ENCODE results near the gene LARGE1. TPM values are rescaled to one million over a fixed set of nuclear protein-coding genes. Genes with fewer than 3 reads are reported as not detected.
"Not testable (repeated sequence)": the region's sequence is repeated elsewhere in the genome, so short reads cannot be mapped to it uniquely, and the experiment has no call there.

Gene LARGE1
- polyA plus RNA-seq, 1 donor, result 17.8 TPM

GRCh38 chr22:33461245-33461644 lies 459.0 kb downstream of the LARGE1 start:
- DNase-seq, result peak; percentile 44 to 71
- WGBS (ENCODE audit: insufficient coverage, low lambda C conversion rate), result no CpG with 5 or more reads among the region's 1 CpG
- H3K27ac ChIP-seq (ENCODE audit: low read length), result peak overlapping the region; percentile 62

DNA sequence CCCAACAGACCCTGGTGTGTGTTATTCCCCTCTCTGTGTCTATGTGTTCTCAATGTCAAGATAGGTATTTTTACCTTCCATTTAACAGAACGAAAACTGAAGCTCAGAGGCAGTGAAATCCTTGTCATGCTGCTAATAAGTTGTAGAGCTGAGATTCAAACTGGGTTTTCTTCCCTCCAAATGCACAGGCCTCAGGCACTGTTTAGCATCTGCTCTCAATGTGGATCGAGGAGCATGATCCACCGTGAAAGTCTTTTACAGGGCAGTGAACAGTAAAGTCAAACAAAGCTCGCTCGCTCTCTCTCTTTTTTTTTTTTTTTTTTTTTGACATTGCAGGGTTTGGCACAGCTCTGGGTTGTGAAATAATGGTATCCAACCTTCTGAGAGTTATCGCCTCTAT lies 461.1 kb downstream of the LARGE1 start:
- Histone ChIP-seq H3K9me3 (ENCODE audit: control insufficient read depth, low read depth, low read length) (no peaks in the 10 kb centered on the region), H3K27me3 (ENCODE audit: control insufficient read depth, insufficient read depth, low read length) (no peaks in the 10 kb centered on the region), H3K4me1 (ENCODE audit: control insufficient read depth, insufficient read depth, low read length) (peaks cover 5% of the 10 kb centered on the region), H3K27ac (ENCODE audit: low read length) (no peak overlapping the region), H3K36me3 (ENCODE audit: control insufficient read depth, insufficient read depth, low read length) (no peaks in the 10 kb centered on the region), H3K4me3 (ENCODE audit: low read length) (no peak overlapping the region)
- no CpG with 5 or more reads among the region's 6 CpGs for WGBS (ENCODE audit: insufficient coverage, low lambda C conversion rate)
- DNase-seq, result no peak

More at GRCh38 chr22:33461245-33461644, 459.0 kb downstream of the LARGE1 start:
- H3K27me3 ChIP-seq (ENCODE audit: control insufficient read depth, insufficient read depth, low read length); H3K4me3 ChIP-seq (ENCODE audit: low read length); H3K4me1 ChIP-seq (ENCODE audit: control insufficient read depth, insufficient read depth, low read length); H3K9me3 ChIP-seq (ENCODE audit: control insufficient read depth, low read depth, low read length); H3K36me3 ChIP-seq (ENCODE audit: control insufficient read depth, insufficient read depth, low read length): not testable (repeated sequence)

- H3K27ac ChIP-seq (ENCODE audit: low read length), result no peak overlapping the region
- H3K27me3 ChIP-seq (ENCODE audit: control insufficient read depth, insufficient read depth, low read length), result no peaks in the 10 kb centered on the region
- WGBS (ENCODE audit: insufficient coverage, low lambda C conversion rate), result no CpG with 5 or more reads among the region's 1 CpG
- peaks cover 5% of the 10 kb centered on the region for H3K4me1 ChIP-seq (ENCODE audit: control insufficient read depth, insufficient read depth, low read length)
- H3K4me3 ChIP-seq (ENCODE audit: low read length), result no peak overlapping the region
- H3K9me3 ChIP-seq (ENCODE audit: control insufficient read depth, low read depth, low read length), result no peaks in the 10 kb centered on the region
- no peaks in the 10 kb centered on the region for H3K36me3 ChIP-seq (ENCODE audit: control insufficient read depth, insufficient read depth, low read length)
- DNase-seq, result no peak
These were observed 463.8 kb downstream of the LARGE1 start for GRCh38 chr22:33456511-33456910.

GRCh38 chr22:33455036-33455435 lies 465.2 kb downstream of the LARGE1 start:
- no peaks in the 10 kb centered on the region for H3K9me3 ChIP-seq (ENCODE audit: control insufficient read depth, low read depth, low read length)

GRCh38 chr22:33451866-33452469 lies 468.3 kb downstream of the LARGE1 start:
- no peaks in the 10 kb centered on the region for H3K4me1 ChIP-seq (ENCODE audit: control insufficient read depth, insufficient read depth, low read length)
- H3K9me3 ChIP-seq (ENCODE audit: control insufficient read depth, low read depth, low read length), result no peaks in the 10 kb centered on the region
- H3K27me3 ChIP-seq (ENCODE audit: control insufficient read depth, insufficient read depth, low read length), result no peaks in the 10 kb centered on the region
- no peak for DNase-seq
- H3K4me3 ChIP-seq (ENCODE audit: low read length), result no peak overlapping the region
- H3K27ac ChIP-seq (ENCODE audit: low read length), result no peak overlapping the region
- no peaks in the 10 kb centered on the region for H3K36me3 ChIP-seq (ENCODE audit: control insufficient read depth, insufficient read depth, low read length)
- 88% methylated on average over 5 of the region's 6 CpGs for WGBS (ENCODE audit: insufficient coverage, low lambda C conversion rate)

More at GRCh38 chr22:33455036-33455435, 465.2 kb downstream of the LARGE1 start:
- no peak for DNase-seq
- no CpG with 5 or more reads among the region's 1 CpG for WGBS (ENCODE audit: insufficient coverage, low lambda C conversion rate)
- Histone ChIP-seq H3K27me3 (ENCODE audit: control insufficient read depth, insufficient read depth, low read length) (no peaks in the 10 kb centered on the region), H3K36me3 (ENCODE audit: control insufficient read depth, insufficient read depth, low read length) (no peaks in the 10 kb centered on the region), H3K4me3 (ENCODE audit: low read length) (no peak overlapping the region), H3K4me1 (ENCODE audit: control insufficient read depth, insufficient read depth, low read length) (peaks cover 4% of the 10 kb centered on the region), H3K27ac (ENCODE audit: low read length) (no peak overlapping the region)

GRCh38 chr22:33450756-33451155 lies 469.5 kb downstream of the LARGE1 start:
- no peaks in the 10 kb centered on the region for H3K9me3 ChIP-seq (ENCODE audit: control insufficient read depth, low read depth, low read length)
- H3K36me3 ChIP-seq (ENCODE audit: control insufficient read depth, insufficient read depth, low read length), result no peaks in the 10 kb centered on the region
- no peaks in the 10 kb centered on the region for H3K27me3 ChIP-seq (ENCODE audit: control insufficient read depth, insufficient read depth, low read length)
- no peak overlapping the region for H3K4me3 ChIP-seq (ENCODE audit: low read length)
- no peaks in the 10 kb centered on the region for H3K4me1 ChIP-seq (ENCODE audit: control insufficient read depth, insufficient read depth, low read length)
- no CpG with 5 or more reads among the region's 6 CpGs for WGBS (ENCODE audit: insufficient coverage, low lambda C conversion rate)
- no peak for DNase-seq
- no peak overlapping the region for H3K27ac ChIP-seq (ENCODE audit: low read length)

DNA sequence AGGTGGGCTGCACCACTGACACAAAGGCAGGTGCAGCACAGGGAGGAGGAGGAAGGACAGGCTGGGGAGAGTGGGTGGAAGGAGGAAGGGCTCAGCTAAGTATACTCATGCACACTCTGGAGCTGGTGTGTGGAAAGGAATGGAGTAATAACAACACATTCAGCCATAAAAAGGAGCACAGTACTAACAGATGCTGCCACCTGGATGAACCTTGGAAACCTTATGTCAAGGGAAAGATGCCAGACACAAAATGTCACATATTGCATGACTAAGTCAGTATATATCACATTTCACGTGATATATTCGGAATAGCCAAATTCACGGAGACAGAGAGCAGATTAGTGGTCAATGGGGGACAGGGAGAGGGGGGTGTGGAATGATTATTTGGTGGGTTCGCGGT lies 472.5 kb downstream of the LARGE1 start:
- H3K27ac ChIP-seq (ENCODE audit: low read length), result no peak overlapping the region
- no peaks in the 10 kb centered on the region for H3K4me1 ChIP-seq (ENCODE audit: control insufficient read depth, insufficient read depth, low read length)
- H3K4me3 ChIP-seq (ENCODE audit: low read length), result no peak overlapping the region
- WGBS (ENCODE audit: insufficient coverage, low lambda C conversion rate), result 100% methylated on average over 2 of the region's 5 CpGs
- no peaks in the 10 kb centered on the region for H3K36me3 ChIP-seq (ENCODE audit: control insufficient read depth, insufficient read depth, low read length)
- no peaks in the 10 kb centered on the region for H3K27me3 ChIP-seq (ENCODE audit: control insufficient read depth, insufficient read depth, low read length)
- no peaks in the 10 kb centered on the region for H3K9me3 ChIP-seq (ENCODE audit: control insufficient read depth, low read depth, low read length)
- DNase-seq, result no peak

DNA sequence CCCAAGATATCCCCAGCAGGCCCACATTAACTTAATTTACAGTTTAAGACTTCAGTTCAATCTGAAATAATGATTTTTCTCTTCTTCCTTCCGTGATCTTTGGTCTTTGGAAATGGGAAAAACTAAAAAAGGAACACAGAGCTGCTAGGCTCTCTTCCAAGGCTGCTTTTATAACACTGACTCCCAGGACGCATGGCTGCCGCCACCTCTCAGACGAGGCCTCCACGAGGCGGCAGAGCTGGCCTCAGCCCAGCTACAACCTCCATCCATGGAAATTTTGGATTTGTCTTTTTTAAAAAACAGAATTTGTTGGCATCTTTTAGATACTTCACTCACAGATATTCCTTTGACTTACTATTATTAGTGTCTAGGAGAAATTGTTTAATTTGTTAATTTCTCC lies 476.6 kb downstream of the LARGE1 start:
- H3K4me1 ChIP-seq (ENCODE audit: control insufficient read depth, insufficient read depth, low read length), result no peaks in the 10 kb centered on the region
- DNase-seq, result no peak
- H3K27me3 ChIP-seq (ENCODE audit: control insufficient read depth, insufficient read depth, low read length), result no peaks in the 10 kb centered on the region
- H3K4me3 ChIP-seq (ENCODE audit: low read length), result no peak overlapping the region
- no peaks in the 10 kb centered on the region for H3K9me3 ChIP-seq (ENCODE audit: control insufficient read depth, low read depth, low read length)
- WGBS (ENCODE audit: insufficient coverage, low lambda C conversion rate), result 100% methylated on average over 1 of the region's 6 CpGs
- H3K27ac ChIP-seq (ENCODE audit: low read length), result no peak overlapping the region
- no peaks in the 10 kb centered on the region for H3K36me3 ChIP-seq (ENCODE audit: control insufficient read depth, insufficient read depth, low read length)

DNA sequence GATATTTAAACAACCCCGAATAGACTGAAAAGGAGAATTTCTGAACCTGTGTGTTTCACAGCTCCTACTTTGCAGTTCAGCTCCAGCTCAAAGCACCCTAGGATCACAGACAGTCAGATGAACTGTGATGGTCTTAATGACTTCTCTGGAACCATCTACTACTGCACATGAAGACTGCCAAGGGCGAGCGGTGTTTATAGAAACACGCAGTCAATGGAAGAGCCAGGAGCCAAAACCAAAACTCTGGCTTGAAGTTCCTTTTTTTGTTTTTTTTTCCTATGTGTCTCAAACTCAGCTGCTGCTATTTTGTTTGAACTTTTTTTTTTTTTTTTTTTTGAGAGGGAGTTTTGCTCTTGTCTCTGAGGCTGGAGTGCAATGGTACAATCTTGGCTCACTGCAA lies 479.5 kb downstream of the LARGE1 start:
- H3K27me3 ChIP-seq (ENCODE audit: control insufficient read depth, insufficient read depth, low read length), result no peaks in the 10 kb centered on the region
- no peak for DNase-seq
- no peak overlapping the region for H3K4me3 ChIP-seq (ENCODE audit: low read length)
- 70% methylated on average over 3 of the region's 4 CpGs for WGBS (ENCODE audit: insufficient coverage, low lambda C conversion rate)
- no peaks in the 10 kb centered on the region for H3K9me3 ChIP-seq (ENCODE audit: control insufficient read depth, low read depth, low read length)
- no peaks in the 10 kb centered on the region for H3K36me3 ChIP-seq (ENCODE audit: control insufficient read depth, insufficient read depth, low read length)
- H3K27ac ChIP-seq (ENCODE audit: low read length), result no peak overlapping the region
- H3K4me1 ChIP-seq (ENCODE audit: control insufficient read depth, insufficient read depth, low read length), result no peaks in the 10 kb centered on the region

- Histone ChIP-seq H3K4me1 (ENCODE audit: control insufficient read depth, insufficient read depth, low read length) (no peaks in the 10 kb centered on the region), H3K9me3 (ENCODE audit: control insufficient read depth, low read depth, low read length) (no peaks in the 10 kb centered on the region), H3K27me3 (ENCODE audit: control insufficient read depth, insufficient read depth, low read length) (no peaks in the 10 kb centered on the region), H3K4me3 (ENCODE audit: low read length) (no peak overlapping the region), H3K27ac (ENCODE audit: low read length) (no peak overlapping the region), H3K36me3 (ENCODE audit: control insufficient read depth, insufficient read depth, low read length) (no peaks in the 10 kb centered on the region)
- DNase-seq, result no peak
- WGBS (ENCODE audit: insufficient coverage, low lambda C conversion rate), result no CpG with 5 or more reads among the region's 7 CpGs
These were observed 482.0 kb downstream of the LARGE1 start for GRCh38 chr22:33438273-33438672.

DNA sequence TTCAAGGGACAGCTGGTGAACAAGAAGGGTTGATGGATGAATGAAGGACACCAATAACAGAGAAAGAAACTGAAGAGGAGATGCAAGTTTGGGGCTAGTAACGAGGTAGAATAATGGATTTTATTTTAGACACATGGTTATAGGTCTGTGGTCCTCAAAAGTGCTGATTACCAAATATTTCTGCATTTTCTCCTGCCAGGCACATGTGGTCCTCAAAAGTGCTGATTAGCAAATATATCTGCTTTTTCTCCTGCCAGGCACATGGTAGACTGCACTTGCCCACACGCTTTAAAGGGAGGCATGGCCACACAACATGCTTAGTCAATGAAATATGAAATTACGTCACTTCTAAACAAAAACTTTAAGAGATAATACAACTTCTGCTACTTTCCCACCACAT lies 489.0 kb downstream of the LARGE1 start:
- no peak for DNase-seq
- Histone ChIP-seq H3K4me1 (ENCODE audit: control insufficient read depth, insufficient read depth, low read length) (no peaks in the 10 kb centered on the region), H3K27ac (ENCODE audit: low read length) (no peak overlapping the region), H3K27me3 (ENCODE audit: control insufficient read depth, insufficient read depth, low read length) (no peaks in the 10 kb centered on the region), H3K36me3 (ENCODE audit: control insufficient read depth, insufficient read depth, low read length) (peaks cover 7% of the 10 kb centered on the region), H3K9me3 (ENCODE audit: control insufficient read depth, low read depth, low read length) (no peaks in the 10 kb centered on the region), H3K4me3 (ENCODE audit: low read length) (no peak overlapping the region)
- no CpG with 5 or more reads among the region's 3 CpGs for WGBS (ENCODE audit: insufficient coverage, low lambda C conversion rate)
